HG02759 (cell line): ENCODE results near the gene INTS6L.
A peak's percentile ranks its signal among the peaks of the same experiment; 100 is the strongest.

Experiments
- ATAC-seq: cut with Tn5 transposase; IDR thresholded peaks from one replicate; pipeline ENCODE4 v1.9.1; 2021; ENCODE audit warnings: mild to moderate bottlenecking, moderate library complexity; ENCODE audit not compliant: unreplicated experiment

Gene INTS6L

GRCh38 chrX:135595543-135595942 is 75.1 kb downstream of the INTS6L start:
- no peak for ATAC-seq

- no peak for ATAC-seq
Measured at GRCh38 chrX:135596495-135596894, 76.0 kb downstream of the INTS6L start.

DNA sequence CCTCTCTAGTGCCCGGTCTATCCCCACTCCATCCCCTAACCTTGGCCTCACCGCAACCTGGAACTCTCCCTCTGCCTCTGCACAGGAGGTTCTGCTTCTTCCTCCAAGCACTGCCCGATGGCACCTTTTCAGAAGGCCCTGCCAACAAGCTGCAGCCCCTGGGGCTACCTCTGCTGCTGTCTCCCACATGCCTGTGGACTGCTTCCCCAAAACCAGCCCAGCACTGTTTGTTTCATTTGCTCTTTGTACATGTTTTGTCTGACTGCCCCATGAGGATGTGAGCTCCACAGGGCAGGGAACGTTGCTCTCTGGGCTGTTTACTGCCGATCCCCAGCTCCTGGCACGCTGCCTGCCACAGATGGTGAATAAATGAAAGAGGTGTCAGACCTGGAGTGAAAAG is 85.4 kb downstream of the INTS6L start:
- no peak for ATAC-seq

DNA sequence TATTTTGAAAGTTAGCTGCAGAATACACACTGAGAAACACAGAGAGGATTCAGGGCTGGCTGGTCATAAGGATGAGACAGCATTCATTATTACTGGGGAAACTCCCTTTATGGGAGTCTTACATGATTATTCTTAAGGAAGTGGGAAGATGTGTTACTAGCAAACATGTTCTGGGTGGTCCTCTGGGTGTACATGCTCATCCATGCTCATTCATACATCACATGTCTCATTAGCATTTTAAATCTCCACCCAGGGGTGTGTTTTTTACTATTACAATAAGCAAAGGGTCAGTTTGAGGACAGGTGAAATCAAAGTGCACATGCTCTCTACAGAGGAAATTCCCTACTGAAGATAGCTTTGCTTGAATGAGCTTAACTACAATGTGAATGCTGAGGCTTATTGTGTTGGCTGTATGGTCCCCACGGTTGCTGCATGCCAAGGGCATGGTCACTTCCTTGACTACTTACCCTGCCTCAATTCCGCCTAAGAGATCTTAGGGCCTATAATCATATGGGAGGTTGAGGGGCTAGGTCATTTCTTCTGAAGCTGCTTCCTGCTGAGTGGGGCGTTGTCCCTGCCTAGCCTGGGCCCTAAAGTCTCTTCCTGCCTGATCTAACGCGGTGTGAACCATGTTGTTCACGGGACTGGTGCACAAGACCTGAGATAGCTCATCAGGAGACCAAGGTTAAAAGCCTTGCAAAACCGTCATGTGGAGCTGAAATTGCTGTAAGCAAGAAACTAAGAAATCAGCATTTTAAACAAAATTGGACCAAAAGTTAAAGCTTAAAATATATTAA is 104.1 kb downstream of the INTS6L start:
- peak; percentile 55 for ATAC-seq

- ATAC-seq: no peak
Measured at GRCh38 chrX:135625995-135626394, 105.5 kb downstream of the INTS6L start.

DNA sequence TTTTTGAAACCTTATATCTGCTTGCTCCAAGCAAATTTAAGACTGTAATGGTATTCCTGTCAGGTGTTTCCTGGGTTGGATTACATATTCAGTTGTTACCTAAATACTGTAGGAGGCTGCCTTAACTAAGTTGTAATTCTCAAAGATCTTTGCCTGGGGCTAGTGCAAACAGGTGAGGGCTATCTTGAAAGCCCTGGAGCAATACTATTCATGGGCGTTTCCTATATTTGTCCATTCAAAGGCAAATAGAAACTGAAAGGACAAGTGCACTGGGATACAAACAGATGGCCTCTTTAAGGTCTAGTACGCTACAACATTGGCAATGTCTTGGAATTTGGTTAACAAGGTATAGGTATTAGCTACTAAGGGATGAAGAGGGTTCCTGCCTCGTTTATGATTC is 108.9 kb downstream of the INTS6L start:
- no peak for ATAC-seq
